SW 1271 (cell line): ENCODE results near the gene REPS2.

Experiments used
- DNase-seq, 2 experiments: peaks; one replicate each; lab custom pipeline; 2025; lab: John Stamatoyannopoulos, UW

REPS2 gene

GRCh38 chrX:17035111-17035510 is 88.7 kb downstream of the REPS2 start:
- DNase-seq: no peak

GRCh38 chrX:17036171-17036961 is 89.9 kb downstream of the REPS2 start:
- DNase-seq: no peak

- no peak for DNase-seq
Measured at GRCh38 chrX:17038277-17038676, 91.8 kb downstream of the REPS2 start.

- DNase-seq: no peak
Measured at GRCh38 chrX:17038681-17039161, 92.3 kb downstream of the REPS2 start.

- DNase-seq: no peak
Measured at GRCh38 chrX:17039826-17040225, 93.4 kb downstream of the REPS2 start.

- no peak for DNase-seq
Measured at GRCh38 chrX:17040711-17041110, 94.3 kb downstream of the REPS2 start.

GRCh38 chrX:17042037-17042436 is 95.6 kb downstream of the REPS2 start:
- DNase-seq: no peak

GRCh38 chrX:17046478-17047097 is 100.1 kb downstream of the REPS2 start:
- peak in 1 of 2 experiments; percentile 18 for DNase-seq

GRCh38 chrX:17047224-17047623 is 100.8 kb downstream of the REPS2 start:
- DNase-seq: no peak

- no peak for DNase-seq
Measured at GRCh38 chrX:17052210-17052609, 105.8 kb downstream of the REPS2 start.

GRCh38 chrX:17052793-17053192 is 106.3 kb downstream of the REPS2 start:
- DNase-seq: no peak

GRCh38 chrX:17053502-17053901 is 107.0 kb downstream of the REPS2 start:
- no peak for DNase-seq

GRCh38 chrX:17056868-17057608 is 110.6 kb downstream of the REPS2 start:
- no peak for DNase-seq

- no peak for DNase-seq
Measured at GRCh38 chrX:17062065-17062464, 115.6 kb downstream of the REPS2 start.

GRCh38 chrX:17065100-17065499 is 118.6 kb downstream of the REPS2 start:
- no peak for DNase-seq

GRCh38 chrX:17067534-17067933 is 121.1 kb downstream of the REPS2 start:
- no peak for DNase-seq

GRCh38 chrX:17072301-17072700 is 125.8 kb downstream of the REPS2 start:
- DNase-seq: no peak

- no peak for DNase-seq
Measured at GRCh38 chrX:17072721-17073230, 126.3 kb downstream of the REPS2 start.

GRCh38 chrX:17075004-17075403 is 128.5 kb downstream of the REPS2 start:
- no peak for DNase-seq

- DNase-seq: no peak
Measured at GRCh38 chrX:17077361-17077760, 130.9 kb downstream of the REPS2 start.

- DNase-seq: no peak
Measured at GRCh38 chrX:17078031-17078720, 131.7 kb downstream of the REPS2 start.

GRCh38 chrX:17081511-17081910 is 135.1 kb downstream of the REPS2 start:
- DNase-seq: no peak
